ENCODE measurements around the gene PKD1. TPM values are rescaled to one million over a fixed set of nuclear protein-coding genes. Genes with fewer than 3 reads are reported as not detected.

The PKD1 gene
- total RNA-seq, 4 donors from 2014 or later: 297 to 459 (median 366) TPM

DNA sequence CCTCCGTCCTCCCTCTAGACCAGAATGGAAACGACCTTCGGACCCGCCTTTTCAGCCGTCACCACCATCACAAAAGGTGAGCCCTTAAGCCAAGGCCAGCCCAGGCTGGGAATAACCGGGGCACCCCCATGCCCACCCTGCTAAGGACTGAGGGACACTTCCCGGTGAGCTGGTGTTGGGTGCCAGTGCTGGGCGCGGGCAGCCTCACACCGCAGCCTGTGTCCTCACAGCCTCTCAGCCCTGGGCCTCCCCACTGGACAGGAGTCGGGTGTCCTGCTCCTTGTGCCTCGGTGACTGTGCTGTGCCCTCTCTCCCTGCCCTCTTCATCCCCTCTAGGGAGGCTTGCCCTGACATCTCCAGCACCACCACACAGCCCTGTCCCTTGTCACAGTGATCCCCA, 30.2 kb upstream of the PKD1 start:
- H3K4me3 ChIP-seq: no peak overlapping the region
- no peaks in the 10 kb centered on the region for H3K27me3 ChIP-seq
- H3K9me3 ChIP-seq: no peaks in the 10 kb centered on the region
- TF ChIP-seq EP300 (IDR thresholded peaks at IDR 0.05): no peak
- no peak for TF ChIP-seq POLR2AphosphoS5 (IDR thresholded peaks at IDR 0.05)
- TF ChIP-seq, protein P1, sequence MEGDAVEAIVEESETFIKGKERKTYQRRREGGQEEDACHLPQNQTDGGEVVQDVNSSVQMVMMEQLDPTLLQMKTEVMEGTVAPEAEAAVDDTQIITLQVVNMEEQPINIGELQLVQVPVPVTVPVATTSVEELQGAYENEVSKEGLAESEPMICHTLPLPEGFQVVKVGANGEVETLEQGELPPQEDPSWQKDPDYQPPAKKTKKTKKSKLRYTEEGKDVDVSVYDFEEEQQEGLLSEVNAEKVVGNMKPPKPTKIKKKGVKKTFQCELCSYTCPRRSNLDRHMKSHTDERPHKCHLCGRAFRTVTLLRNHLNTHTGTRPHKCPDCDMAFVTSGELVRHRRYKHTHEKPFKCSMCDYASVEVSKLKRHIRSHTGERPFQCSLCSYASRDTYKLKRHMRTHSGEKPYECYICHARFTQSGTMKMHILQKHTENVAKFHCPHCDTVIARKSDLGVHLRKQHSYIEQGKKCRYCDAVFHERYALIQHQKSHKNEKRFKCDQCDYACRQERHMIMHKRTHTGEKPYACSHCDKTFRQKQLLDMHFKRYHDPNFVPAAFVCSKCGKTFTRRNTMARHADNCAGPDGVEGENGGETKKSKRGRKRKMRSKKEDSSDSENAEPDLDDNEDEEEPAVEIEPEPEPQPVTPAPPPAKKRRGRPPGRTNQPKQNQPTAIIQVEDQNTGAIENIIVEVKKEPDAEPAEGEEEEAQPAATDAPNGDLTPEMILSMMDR (IDR thresholded peaks at IDR 0.05): no peak
- TF ChIP-seq POLR2A (IDR thresholded peaks at IDR 0.05; ENCODE audit: low read depth): no peak
- H3K4me1 ChIP-seq: peaks cover 0 to 36% (median 24%) of the 10 kb centered on the region in 4 donors
- H3K36me3 ChIP-seq: peaks cover 24 to 63% (median 53%) of the 10 kb centered on the region in 4 donors
- intact Hi-C loops (cut with DNase I): no loop called here
- no peak overlapping the region for H3K27ac ChIP-seq (replicated peaks in 1 of 4)
- DNase-seq (ENCODE audit: extremely low spot score): no peak
- WGBS: 91% methylated on average over 11 of the region's 12 CpGs

DNA sequence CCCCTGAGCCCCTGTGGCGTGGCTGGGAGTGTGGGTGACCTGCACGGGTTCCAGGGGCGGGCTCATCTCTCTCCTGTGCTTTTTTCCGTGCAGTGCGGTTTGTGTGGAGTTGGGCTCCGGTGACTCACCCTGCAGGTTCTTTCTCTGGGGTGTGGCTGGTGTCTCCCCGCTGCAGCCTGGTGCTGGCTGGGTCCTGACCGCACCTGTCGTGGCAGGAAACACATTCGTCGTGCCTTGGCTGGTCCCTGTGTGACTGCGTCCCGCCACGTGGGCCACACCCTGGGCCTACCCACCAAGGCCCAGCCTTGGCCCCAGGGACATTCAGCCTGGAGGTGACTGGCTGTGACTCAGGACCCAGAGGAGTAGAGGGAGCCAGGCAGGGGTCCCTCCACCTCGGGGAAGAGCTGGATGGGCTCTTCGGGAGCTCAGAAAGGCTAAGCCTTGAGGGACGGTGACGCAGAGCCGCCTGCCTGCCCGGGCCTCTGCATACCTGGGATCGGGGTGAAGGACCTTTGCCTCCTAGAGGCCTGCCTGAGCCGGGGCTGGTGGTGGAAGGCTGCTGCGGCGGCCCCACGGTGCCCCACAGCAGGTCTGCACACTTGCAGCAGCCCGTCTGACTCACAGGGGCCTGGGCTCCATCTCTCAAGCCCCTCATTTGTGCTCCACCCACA, 27.6 kb upstream of the PKD1 start:
- DNase-seq (ENCODE audit: extremely low spot score): no peak
- peaks cover 19 to 52% (median 49%) of the 10 kb centered on the region in 4 donors for H3K4me1 ChIP-seq
- WGBS: 77% methylated on average over 5 of the region's 26 CpGs
- H3K27ac ChIP-seq (replicated peaks in 1 of 4): peak overlapping the region in 1 of 4 donors; percentile 90
- no peaks in the 10 kb centered on the region for H3K27me3 ChIP-seq
- no peak overlapping the region for H3K4me3 ChIP-seq
- intact Hi-C loops (cut with DNase I): loop anchor here (5.0 kb wide), 1 partner anchor 49 kb away; the partner anchor contains the start of genes BRICD5 and PGP
- no peak for TF ChIP-seq EP300 (IDR thresholded peaks at IDR 0.05)
- no peak for TF ChIP-seq POLR2AphosphoS5 (IDR thresholded peaks at IDR 0.05)
- TF ChIP-seq, protein P1 (IDR thresholded peaks at IDR 0.05): no peak
- no peak for TF ChIP-seq POLR2A (IDR thresholded peaks at IDR 0.05; ENCODE audit: low read depth)
- peaks cover 13 to 39% (median 35%) of the 10 kb centered on the region in 4 donors for H3K36me3 ChIP-seq
- H3K9me3 ChIP-seq: no peaks in the 10 kb centered on the region

DNA sequence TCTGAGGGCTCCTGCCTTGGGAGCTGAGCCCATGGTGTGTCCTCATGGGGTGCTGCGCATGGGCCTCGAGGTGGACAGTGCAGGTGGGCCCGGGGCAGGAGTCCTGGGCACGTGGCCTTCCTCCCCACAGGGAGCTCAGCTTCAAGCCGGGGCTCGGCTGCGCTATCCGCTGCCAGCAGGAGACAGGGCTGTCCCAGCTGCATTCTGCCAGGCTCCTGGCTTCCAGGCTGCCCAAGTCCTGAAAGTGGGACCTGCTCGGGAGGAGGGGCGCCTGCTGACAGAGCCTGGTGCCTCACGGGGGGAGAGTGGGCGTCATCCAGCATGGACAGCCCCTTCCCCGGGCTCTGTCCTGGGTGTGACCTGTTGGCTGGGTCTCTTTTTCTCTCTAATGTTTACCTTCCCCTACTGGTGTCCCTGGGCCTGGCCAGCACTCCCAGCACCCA, 27.0 kb upstream of the PKD1 start:
- Histone ChIP-seq H3K27me3 (no peaks in the 10 kb centered on the region), H3K27ac (replicated peaks in 1 of 4) (peak overlapping the region in 1 of 4 donors; percentile 90), H3K36me3 (peaks cover 6 to 33% (median 28%) of the 10 kb centered on the region in 4 donors), H3K4me3 (no peak overlapping the region), H3K4me1 (peaks cover 25 to 58% (median 56%) of the 10 kb centered on the region in 4 donors), H3K9me3 (no peaks in the 10 kb centered on the region)
- WGBS: 77% methylated on average over 7 of the region's 13 CpGs
- no peak for DNase-seq (ENCODE audit: extremely low spot score)
- intact Hi-C loops (cut with DNase I): loop anchor here (5.0 kb wide), 1 partner anchor 50 kb away; the partner anchor contains the start of genes BRICD5 and PGP
- TF ChIP-seq, protein P1 (IDR thresholded peaks at IDR 0.05): no peak
- TF ChIP-seq EP300 (IDR thresholded peaks at IDR 0.05): no peak
- no peak for TF ChIP-seq POLR2A (IDR thresholded peaks at IDR 0.05; ENCODE audit: low read depth)
- no peak for TF ChIP-seq POLR2AphosphoS5 (IDR thresholded peaks at IDR 0.05)

DNA sequence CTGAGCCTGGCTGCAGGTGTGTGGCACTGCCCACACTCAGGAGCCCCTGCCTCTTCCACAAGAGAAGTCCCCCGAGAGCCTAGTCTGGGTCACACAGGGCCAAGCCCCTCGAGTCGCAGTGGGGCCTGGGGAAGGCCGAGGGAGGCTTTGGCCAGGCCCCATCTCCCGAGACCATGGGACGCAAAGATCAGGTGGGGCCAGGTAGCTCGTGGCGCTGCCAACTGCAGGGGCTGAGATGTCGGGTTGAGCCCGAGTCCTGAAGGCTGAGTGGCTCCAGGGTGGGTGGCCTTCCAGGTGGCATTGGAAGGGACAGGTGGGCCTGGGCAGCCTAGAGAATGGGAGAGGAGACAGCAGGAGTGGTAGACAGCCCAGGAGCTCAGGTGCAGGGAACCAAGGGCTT, 26.2 kb upstream of the PKD1 start:
- Histone ChIP-seq H3K4me3 (no peak overlapping the region), H3K27me3 (no peaks in the 10 kb centered on the region), H3K36me3 (peaks cover 0 to 25% (median 21%) of the 10 kb centered on the region in 4 donors), H3K9me3 (no peaks in the 10 kb centered on the region), H3K27ac (replicated peaks in 1 of 4) (peak overlapping the region; percentile 90 to 96 (median 93)), H3K4me1 (peaks cover 33 to 66% (median 64%) of the 10 kb centered on the region in 4 donors)
- TF ChIP-seq, protein P1 (IDR thresholded peaks at IDR 0.05): no peak
- TF ChIP-seq POLR2A (IDR thresholded peaks at IDR 0.05; ENCODE audit: low read depth): no peak
- no peak for TF ChIP-seq POLR2AphosphoS5 (IDR thresholded peaks at IDR 0.05)
- no peak for TF ChIP-seq EP300 (IDR thresholded peaks at IDR 0.05)
- no peak for DNase-seq (ENCODE audit: extremely low spot score)
- WGBS: 96% methylated on average over 7 of the region's 10 CpGs
- intact Hi-C loops (cut with DNase I): loop anchor here (5.0 kb wide), 1 partner anchor 50 kb away; the partner anchor contains the start of genes BRICD5 and PGP
